GM13977 (cell line): ENCODE data around the gene COL12A1.

ENCODE experiments used
- DNase-seq: peaks from one replicate; pipeline ENCODE4 v3.0.0; 2012; ENCODE audit warnings: low spot score
- CTCF ChIP-seq: IDR thresholded peaks from 2 replicates; pipeline ENCODE4 v1.5.1; 2012; ENCODE audit warnings: mild to moderate bottlenecking, control low read depth; ENCODE audit not compliant: insufficient read depth; ENCODE audit errors: extremely low read depth, missing control alignments
- in situ Hi-C: fragments of 300-500 bp; cut with MboI; formaldehyde crosslinking; loops from one replicate; pipeline ENCODE4 v1.12.0; 2022; ENCODE audit warnings: low sequenced_read_pairs, low pct_unique_long_range_greater_than_20kb, mixed read lengths, inconsistent platforms; ENCODE audit not compliant: unreplicated experiment

COL12A1 gene

GRCh38 chr6:75215291-75215690, 9.4 kb upstream of the COL12A1 start:
- in situ Hi-C loops, result loop anchor here (10.0 to 25.0 kb wide), 3 partner anchors 803 to 1470 kb away; no protein-coding TSS in a partner anchor
- DNase-seq, result no peak
- TF ChIP-seq CTCF, result no peak

- in situ Hi-C loops, result loop anchor here (10.0 to 25.0 kb wide), 3 partner anchors 801 to 1469 kb away; no protein-coding TSS in a partner anchor
- peak; percentile 19 for TF ChIP-seq CTCF
- peak; percentile 12 for DNase-seq
Measured at GRCh38 chr6:75213732-75214131, 7.9 kb upstream of the COL12A1 start.

GRCh38 chr6:75213112-75213511, 7.3 kb upstream of the COL12A1 start:
- no peak for TF ChIP-seq CTCF
- DNase-seq, result no peak
- in situ Hi-C loops, result loop anchor here (10.0 to 25.0 kb wide), 3 partner anchors 801 to 1468 kb away; no protein-coding TSS in a partner anchor

- in situ Hi-C loops, result loop anchor here (10.0 to 25.0 kb wide), 3 partner anchors 800 to 1467 kb away; no protein-coding TSS in a partner anchor
- DNase-seq, result no peak
- TF ChIP-seq CTCF, result no peak
Measured at GRCh38 chr6:75211920-75212590, 6.2 kb upstream of the COL12A1 start.

GRCh38 chr6:75210885-75211739, 5.3 kb upstream of the COL12A1 start:
- DNase-seq, result peak; percentile 52
- peak; percentile 77 for TF ChIP-seq CTCF
- in situ Hi-C loops, result loop anchor here (10.0 to 25.0 kb wide), 3 partner anchors 799 to 1466 kb away; no protein-coding TSS in a partner anchor

GRCh38 chr6:75209184-75209723, 3.4 kb upstream of the COL12A1 start:
- no peak for DNase-seq
- TF ChIP-seq CTCF, result no peak
- in situ Hi-C loops, result loop anchor here (25.0 kb wide), 2 partner anchors 797 to 1122 kb away; no protein-coding TSS in a partner anchor
